HG03469 (cell line): ENCODE results near the gene NR1D2.
"Not testable (repeated sequence)": the region's sequence is repeated elsewhere in the genome, so short reads cannot be mapped to it uniquely, and the experiment has no call there.

Experiments
- ATAC-seq: cut with Tn5 transposase; IDR thresholded peaks from one replicate; pipeline ENCODE4 v1.9.1; 2021; ENCODE audit warnings: mild to moderate bottlenecking, moderate library complexity, moderate number of reproducible peaks; ENCODE audit not compliant: unreplicated experiment

The NR1D2 gene

DNA sequence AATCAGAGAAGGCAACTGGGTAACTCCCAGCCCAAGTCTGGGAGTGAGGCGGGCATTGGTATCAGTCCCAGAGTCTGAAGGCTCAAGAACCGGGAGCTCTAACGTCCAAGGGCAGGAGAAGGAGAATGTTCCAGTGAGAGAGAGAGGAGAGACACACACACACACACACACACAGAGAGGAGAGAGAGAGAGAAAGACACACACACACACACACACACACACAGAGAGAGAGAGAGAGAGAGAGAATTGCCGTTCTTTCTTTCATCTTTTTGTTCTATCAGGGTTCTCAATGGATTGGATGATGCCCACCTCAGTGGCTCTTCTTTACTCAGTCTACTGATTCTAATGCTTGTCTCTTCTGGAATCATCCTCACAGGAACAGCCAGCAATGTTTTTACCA lies 57.0 kb downstream of the NR1D2 start:
- no peak for ATAC-seq

DNA sequence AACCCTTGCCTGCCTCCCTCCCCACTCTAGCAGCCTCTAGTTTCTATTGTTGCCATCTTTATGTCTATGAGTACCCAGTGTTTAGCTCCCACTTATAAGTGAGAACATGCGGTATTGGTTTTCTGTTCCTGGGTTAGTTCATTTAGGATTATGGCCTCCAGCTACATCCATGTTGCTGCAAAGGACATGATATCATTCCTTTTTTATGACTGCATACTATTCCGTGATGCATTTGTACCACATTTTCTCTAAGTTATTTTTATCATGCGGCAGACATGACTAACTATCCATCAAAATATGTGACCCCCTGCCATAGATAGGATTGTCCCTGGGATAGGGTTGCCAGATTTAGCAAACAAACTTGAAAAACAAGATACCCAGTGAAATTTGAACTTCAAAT lies 58.4 kb downstream of the NR1D2 start:
- no peak for ATAC-seq

DNA sequence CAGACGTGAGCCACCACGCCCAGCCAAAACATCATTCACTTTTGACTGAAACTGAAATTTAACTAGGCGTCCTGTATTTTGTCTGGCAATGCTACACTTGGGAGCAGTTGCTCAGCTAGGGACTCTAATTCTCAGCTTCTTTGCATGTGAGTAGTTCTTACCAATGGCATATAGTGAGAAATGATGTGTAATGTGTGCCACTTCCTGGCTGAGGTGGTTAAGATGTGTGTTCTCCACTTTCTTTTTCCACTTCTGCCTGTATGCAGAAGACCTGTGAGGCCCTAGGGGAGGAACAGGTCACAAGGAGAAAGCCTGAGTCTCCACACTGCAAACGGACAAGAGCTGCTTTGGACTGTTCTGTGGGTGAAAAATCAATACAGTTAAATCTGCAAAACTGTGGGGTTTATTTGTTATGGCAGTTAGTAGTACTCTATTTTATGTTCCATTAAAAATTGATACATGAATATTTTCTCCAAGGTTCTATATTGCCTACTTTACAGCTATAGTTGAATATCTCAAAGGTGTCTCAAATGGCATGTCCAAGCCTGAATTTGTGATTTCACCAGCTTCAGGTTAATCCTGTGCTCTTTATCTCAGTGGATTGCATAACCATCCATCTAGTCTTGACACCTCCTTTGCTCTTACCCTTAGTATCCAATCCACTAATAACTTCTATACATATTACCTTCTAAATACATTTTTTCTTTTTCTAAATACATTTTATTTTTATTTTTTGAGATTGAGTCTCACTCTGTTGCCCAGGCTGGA lies 59.3 kb downstream of the NR1D2 start:
- peak; percentile 97 for ATAC-seq

DNA sequence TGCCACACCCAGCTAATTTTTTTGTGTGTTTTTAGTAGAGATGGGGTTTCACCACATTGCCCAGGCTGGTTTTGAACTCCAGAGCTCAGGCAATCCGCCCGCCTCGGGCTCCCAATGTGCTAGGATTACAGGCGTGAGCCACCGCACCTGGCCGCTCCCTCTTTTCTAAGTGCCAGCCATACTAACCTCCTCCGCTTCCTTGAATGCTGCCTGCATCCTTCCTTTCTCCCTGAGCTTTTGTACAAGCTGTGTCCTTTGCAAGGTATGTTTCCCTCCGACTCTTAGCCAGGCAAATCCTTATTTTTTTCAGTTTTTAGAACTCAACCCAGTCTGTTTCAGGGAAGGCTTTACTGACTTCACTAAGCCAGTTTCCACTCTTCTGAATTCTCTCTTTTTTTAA lies 60.6 kb downstream of the NR1D2 start:
- ATAC-seq = no peak

DNA sequence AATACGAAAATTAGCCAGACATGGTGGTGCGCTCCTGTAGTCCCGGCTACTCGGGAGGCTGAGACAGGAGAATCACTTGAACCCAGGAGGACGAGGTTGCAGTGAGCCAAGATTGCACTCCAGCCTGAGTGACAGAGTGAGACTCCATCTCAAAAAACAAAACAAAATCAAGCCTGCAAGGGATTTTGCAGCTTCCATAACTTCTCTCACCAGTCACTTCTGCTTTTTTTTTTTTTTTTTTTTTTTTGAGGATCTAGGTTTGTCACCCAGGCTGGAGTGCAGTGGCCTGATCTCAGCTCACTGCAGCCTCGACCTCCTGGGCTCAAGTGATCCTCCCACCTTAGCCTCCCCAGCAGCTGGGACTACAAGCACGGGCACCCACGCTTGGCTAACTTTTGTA lies 65.7 kb downstream of the NR1D2 start:
- not testable (repeated sequence) for ATAC-seq

DNA sequence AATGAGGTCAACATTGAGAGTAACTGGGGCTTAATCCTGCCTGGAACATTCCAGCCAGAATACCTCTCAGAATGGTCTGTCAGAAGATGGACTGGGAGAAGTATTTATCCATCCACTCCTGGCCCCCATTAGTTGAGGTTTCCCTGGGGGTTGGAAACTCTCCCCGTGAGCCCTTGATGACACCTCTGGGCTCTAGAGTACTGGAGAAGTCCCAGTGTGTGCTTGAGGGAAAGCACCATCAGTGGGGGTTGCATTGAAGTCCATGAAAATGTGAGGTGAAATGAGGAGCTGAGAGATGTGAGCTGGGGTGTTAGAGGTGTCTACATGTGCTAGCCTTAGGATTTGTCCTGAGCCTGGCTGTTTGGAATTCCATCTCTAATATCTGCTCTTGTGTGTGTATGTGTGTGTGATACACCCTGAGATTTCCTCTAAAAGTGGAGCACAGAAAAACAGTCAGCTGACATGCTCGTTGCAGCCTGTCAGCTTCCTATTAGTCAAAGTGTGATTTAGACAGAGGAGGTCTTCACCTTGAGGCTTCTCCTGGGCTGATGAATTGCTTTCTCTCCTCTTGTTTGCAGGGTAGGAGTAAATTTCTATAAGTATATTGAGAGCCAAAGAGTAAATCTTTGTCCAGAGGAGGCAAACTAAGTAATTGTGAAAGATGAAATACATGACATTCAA lies 67.6 kb downstream of the NR1D2 start:
- peak; percentile 66 for ATAC-seq

DNA sequence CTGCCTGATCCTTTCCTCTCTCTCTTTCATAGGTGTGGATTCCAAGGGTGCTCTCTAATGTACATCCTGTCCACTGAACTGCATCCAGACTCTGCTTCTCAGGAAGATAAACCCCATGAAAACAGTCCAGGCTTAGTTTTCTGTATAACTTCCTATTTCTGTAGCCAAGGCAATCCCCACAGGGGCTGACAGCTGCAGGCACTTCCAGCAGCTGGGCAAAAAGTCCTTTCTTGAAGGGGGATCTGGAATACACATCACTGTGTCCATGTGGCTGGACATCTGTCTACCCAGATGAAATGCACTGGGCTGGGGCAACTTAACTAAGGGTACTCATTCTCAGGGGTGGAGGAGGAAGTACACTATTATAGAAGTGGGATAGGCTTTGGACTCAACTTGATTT lies 72.2 kb downstream of the NR1D2 start:
- no peak for ATAC-seq

DNA sequence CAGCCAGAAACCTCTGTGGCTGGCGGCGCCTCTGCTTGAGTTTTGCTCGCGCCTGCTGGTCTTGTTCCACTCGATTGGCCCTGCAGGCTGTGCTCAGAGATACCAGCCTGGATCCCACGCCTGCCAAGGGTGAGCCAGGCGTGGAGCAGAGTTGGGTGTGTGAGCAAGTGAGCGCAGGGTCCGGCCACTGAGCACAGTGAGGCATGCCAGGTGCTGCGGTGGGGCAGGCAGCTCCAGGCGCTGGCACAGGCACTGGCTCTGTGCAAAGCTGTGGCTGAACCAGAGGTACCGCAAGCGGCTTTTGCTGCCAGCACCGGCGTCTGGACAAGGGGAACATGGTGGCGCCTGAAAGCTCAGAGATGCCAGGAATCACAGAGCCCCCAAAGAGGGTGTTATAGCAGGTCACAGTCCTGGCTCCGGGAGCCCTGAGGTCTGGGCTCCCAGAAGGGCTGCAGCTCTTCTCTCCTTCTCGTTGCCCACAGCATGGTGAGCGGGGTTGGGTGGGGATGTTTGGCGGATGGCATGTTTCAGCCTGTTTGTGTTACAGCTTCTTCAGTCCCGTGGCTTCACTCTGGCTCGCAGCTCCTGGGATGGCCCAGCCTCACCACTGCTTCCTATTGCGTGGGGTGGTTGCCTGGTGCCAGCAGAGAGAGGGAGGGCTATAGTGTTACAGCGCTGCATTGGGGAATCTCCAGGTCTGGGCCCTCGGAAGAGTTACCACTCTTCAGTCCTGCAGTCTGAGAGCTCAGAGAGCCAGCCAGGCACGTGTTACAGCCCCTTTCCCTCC lies 73.9 kb downstream of the NR1D2 start:
- ATAC-seq = no peak

DNA sequence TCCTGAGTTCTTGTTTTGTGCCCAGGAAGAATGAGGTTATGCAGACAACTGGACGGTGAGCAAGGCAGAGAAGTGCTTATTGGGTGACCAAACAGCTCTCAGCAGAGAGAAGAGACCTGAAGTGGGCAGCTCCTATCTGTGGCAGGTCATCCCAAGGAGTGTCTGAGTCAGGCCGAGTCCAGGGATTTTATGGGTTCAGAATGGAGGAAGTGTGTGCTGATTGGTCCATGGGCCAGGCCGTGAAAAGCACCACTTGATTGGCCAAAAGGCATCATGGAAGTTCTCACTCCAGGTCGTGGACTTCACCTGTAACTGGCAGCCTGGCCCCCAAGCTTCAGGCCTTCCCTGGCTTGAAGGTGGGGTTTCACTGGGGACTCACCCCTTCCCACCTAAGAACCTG lies 74.5 kb downstream of the NR1D2 start:
- no peak for ATAC-seq

DNA sequence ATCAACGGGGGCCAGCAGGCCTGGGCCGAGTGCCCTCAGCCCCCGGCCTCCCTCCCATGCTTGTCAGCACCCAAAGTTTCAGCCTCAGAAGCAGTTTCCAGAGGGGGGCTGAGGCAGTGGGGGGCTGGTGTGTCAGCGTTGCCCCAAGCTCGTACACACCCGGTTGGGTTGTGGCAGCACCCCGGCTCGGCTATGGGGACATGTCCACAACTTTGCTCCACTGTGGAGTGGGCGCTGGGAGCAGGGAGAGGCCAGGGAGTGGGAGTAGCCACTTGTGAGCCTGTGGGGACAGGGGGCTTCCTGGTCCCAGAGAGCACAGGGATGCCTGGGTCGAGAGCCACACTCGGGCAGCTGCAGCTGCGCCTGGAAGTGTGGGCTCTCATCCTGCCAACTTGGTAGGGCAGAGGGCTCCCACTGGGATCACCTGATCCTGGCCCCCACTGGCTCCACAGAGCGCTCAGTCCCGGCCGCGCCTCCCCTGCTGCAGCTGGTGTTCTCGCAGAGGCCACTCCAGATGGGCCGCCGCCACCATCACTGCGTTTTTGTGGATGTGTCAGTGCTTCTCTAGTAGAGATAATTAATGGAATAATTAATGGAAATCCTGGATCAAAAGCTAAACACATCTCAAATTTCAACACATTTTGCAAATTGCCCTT lies 75.1 kb downstream of the NR1D2 start:
- ATAC-seq = no peak

DNA sequence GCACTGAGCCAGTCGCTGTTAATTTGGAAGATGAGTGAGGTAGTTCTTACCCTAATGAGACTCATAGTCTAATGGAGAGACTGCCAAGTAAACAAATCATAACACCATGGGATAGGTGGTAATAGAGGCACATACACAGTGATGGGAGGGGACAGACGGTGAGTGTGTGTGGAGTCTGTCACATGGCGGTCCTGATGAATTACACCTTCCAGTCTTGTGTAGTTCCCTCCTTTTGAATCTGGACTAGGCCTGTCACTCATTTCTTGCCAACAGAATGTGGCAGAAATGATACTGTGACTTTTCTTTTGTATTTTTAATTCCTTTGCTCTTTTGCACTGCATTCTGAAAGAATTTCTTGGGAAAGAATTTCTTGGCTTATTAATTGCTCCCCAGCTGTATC lies 78.1 kb downstream of the NR1D2 start:
- ATAC-seq = no peak

DNA sequence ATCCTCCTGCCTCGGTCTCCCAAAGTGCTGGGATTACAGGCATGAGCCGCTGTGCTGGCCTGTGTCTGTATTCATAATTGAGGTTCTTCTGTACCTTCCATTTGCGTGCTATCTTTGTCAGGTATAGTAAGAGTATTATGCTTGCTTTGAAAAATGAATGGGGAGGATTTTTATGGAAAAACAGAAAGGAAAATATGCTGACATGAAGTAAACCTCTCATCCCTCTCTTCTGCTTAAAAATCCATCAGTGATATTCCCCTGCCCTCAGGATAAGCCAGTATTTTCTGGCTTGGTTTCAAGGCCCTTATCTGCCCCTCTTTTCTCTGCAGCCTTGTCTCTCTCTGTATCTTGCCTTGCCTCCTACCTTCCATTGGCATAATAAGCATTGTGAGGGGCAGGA lies 80.7 kb downstream of the NR1D2 start:
- ATAC-seq = no peak

DNA sequence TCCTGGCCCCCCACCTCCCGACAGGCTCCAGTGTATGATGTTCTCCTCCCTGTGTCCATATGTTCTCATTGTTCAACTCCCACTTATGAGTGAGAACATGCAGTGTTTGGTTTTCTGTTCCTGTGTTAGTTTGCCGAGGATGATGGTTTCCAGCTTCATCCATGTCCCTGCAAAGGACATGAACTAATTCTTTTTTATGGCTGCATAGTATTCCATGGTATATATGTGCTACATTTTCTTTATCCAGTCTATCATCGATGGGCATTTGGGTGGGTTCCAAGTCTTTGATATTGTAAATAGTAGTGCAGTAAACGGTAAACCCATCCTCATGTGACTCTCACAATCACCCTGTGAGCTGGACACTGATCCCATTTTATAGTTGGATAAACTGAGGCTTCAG lies 81.6 kb downstream of the NR1D2 start:
- not testable (repeated sequence) for ATAC-seq

DNA sequence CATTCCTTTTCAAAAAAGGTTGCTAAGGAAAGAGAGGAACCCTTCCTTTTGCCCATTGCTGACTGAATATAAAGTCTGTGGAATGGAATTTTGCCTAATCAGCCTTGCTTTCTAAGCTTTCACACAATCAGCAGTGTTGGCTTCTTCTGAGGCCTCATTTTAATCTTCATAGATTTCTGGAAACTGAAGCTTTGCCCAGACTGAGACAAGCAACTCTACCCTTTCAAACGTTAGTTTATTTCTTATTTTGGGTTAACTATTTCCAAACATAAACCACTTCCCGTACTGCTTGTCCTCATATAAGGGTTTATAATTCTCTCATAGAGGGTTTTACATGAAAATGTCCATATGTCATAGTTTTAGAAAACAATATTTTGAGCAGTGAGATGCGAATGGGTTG lies 82.9 kb downstream of the NR1D2 start:
- no peak for ATAC-seq
